ENCODE data around the gene NUDT3.
"Not testable (repeated sequence)": the region's sequence is repeated elsewhere in the genome, so short reads cannot be mapped to it uniquely, and the experiment has no call there.

NUDT3 gene

GRCh38 chr6:34328969-34329368 lies 63.5 kb downstream of the NUDT3 start:
- no peak for TF ChIP-seq CTCF (conservative IDR thresholded peaks at IDR 0.05; ENCODE audit: control insufficient read depth, insufficient read depth, low read depth, low read length)
- no peak for DNase-seq (ENCODE audit: low read depth)
- no peak overlapping the region for H3K4me3 ChIP-seq (ENCODE audit: control insufficient read depth, low read depth, low read length)

DNA sequence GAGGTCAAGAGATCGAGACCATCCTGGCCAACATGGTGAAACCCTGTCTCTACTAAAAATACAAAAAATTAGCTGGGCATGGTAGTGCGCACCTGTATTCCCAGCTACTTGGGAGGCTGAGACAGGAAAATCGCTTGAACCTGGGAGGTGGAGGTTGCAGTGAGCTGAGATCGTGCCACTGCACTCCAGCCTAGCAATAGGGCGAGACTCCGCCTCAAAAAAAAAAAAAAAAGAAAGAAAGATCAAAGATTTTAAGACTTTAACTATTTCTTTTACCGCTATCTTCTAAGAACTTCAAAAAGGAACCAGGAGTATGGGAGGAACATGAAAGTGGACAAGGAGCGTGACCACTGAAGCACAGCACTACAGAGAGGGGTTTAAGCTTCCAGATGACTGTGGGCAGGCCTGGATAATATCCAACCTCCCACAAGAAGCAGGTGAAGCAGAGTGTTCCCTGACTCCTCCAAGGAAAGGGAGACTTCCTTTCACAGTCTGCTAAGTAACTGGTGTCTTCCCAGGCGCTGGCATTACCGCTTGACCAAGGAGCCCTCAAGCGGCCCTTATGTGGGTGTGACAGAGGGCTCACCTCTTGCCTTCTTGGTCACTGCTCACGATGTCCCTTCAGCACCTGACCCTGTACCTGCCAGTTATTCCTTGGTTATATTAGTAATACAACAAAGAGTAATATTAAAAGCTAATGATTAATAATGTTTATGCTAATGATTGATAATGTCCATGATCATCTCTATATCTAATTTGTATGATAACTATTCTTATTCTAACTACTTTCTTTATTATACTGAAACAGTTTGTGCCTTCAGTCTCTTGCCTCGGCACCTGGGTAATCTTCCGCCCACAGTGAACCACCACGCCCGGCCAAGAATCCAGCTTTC lies 64.9 kb downstream of the NUDT3 start:
- not testable (repeated sequence) for DNase-seq (ENCODE audit: low read depth)

GRCh38 chr6:34325633-34326032 lies 66.8 kb downstream of the NUDT3 start:
- no peak overlapping the region for H3K4me3 ChIP-seq (ENCODE audit: control insufficient read depth, low read depth, low read length)
- TF ChIP-seq CTCF (conservative IDR thresholded peaks at IDR 0.05; ENCODE audit: control insufficient read depth, insufficient read depth, low read depth, low read length) = no peak
- DNase-seq (ENCODE audit: low read depth) = no peak

More for the DNA sequence above, 64.9 kb downstream of the NUDT3 start:
- H3K4me3 ChIP-seq (ENCODE audit: control insufficient read depth, low read depth, low read length) = not testable (repeated sequence)

- peak; percentile 71 for DNase-seq (ENCODE audit: low read depth)
- H3K4me3 ChIP-seq (ENCODE audit: control insufficient read depth, low read depth, low read length) = no peak overlapping the region
- TF ChIP-seq CTCF (conservative IDR thresholded peaks at IDR 0.05; ENCODE audit: control insufficient read depth, insufficient read depth, low read depth, low read length) = no peak
Measured at GRCh38 chr6:34324738-34325444, 67.6 kb downstream of the NUDT3 start.

DNA sequence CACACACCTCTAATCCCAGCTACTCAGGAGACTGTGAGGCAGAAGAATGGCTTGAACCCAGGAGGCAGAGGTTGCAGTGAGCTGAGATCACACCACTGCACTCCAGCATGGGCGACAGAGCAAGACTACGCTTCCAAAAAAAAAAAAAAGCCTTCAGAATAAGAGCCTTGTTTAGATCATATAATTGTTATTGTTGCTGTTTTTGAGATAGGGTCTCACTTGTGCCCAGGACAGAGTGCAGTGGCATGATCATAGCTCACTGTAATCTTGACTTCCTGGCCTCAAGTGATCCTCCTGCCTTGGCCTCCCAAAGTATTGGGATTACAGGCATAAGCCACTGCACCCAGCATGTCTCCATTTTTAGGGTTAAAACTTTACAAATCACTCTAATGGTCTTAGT lies 68.2 kb downstream of the NUDT3 start:
- H3K4me3 ChIP-seq (ENCODE audit: control insufficient read depth, low read depth, low read length); DNase-seq (ENCODE audit: low read depth): not testable (repeated sequence)

DNA sequence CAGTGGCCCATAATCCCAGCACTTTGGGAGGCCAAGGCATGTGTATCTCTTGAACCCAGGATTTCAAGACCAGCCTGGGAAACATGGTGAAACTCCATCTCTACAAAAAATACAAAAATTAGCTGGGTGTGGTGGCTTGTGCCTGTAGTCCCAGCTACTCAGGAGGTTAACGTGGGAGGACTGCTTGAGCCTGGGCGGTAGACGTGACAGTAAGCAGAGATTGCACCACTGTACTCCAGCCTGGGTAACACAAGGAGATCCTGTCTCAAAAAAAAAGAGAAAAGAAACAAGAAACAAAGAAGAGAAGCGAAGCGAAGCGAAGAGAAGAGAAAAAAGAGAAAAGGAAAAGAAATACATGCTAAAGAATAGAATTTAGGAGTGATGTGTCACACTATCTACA lies 69.2 kb downstream of the NUDT3 start:
- no peak overlapping the region for H3K4me3 ChIP-seq (ENCODE audit: control insufficient read depth, low read depth, low read length)
- no peak for TF ChIP-seq CTCF (conservative IDR thresholded peaks at IDR 0.05; ENCODE audit: control insufficient read depth, insufficient read depth, low read depth, low read length)
- no peak for DNase-seq (ENCODE audit: low read depth)

DNA sequence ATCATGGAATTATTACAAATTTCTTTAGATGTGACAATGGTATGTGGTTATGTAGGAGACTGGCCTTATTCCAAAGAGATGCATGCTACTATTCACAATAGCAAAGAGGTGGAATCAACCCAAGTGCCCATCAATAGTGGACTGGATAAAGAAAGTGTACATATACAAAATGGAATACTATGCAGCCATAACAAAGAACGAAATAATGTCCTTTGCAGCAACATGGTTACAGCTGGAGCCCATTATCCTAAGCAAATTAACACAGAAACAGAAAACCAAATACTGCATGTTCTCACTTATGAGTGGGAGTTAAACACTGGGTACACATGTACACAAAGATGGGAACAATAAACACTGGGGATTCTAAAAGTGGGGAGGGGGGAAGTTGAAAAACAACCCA lies 69.7 kb downstream of the NUDT3 start:
- H3K4me3 ChIP-seq (ENCODE audit: control insufficient read depth, low read depth, low read length) = no peak overlapping the region
- TF ChIP-seq CTCF (conservative IDR thresholded peaks at IDR 0.05; ENCODE audit: control insufficient read depth, insufficient read depth, low read depth, low read length) = no peak
- no peak for DNase-seq (ENCODE audit: low read depth)
